Pancreas (tissue), 10 donors: ENCODE measurements around the gene C19orf53. TPM values are rescaled to one million over a fixed set of nuclear protein-coding genes. Genes with fewer than 3 reads are reported as not detected.

Experiments
- ATAC-seq, 4 donors: fragments of 200-7000 bp; cut with Tn5 transposase; one replicate each; pipeline versions ENCODE4 v1.8.0 to v1.9.1; 2020; ENCODE audit warnings: mild to moderate bottlenecking in 4 of 4, moderate library complexity in 4 of 4
- DNase-seq, 6 donors: peaks; one replicate each; pipeline ENCODE4 v3.0.0-alpha.2; 2020
- FAIRE-seq: peaks from 2 replicates; lab custom pipeline; 2012; peaks lifted over from hg19 to GRCh38; lab: Jason Lieb, UNC
- H3K27ac ChIP-seq, 4 donors: fragments of 200-600 bp; sonication (generic); 1 replicate in 3 of 4; 2 replicates in 1 of 4; pipeline versions ENCODE4 v1.5.0 to v1.8.0; 2020
- H3K27me3 ChIP-seq, 4 donors: fragments of 200-600 bp; one replicate each; pipeline ENCODE4 v1.8.0; 2021
- H3K36me3 ChIP-seq, 3 donors: fragments of 200-600 bp; sonication (generic) in 1 of 3; one replicate each; pipeline versions ENCODE4 v1.5.0 to v1.8.0; 2020 to 2021
- H3K4me1 ChIP-seq, 3 donors: fragments of 200-600 bp; one replicate each; pipeline ENCODE4 v1.8.0; 2021
- H3K4me3 ChIP-seq, 4 donors: fragments of 200-600 bp; sonication (generic) in 2 of 4; one replicate each; pipeline versions ENCODE4 v1.5.0 to v1.8.0; 2020 to 2021
- H3K9me3 ChIP-seq, 4 donors: fragments of 200-600 bp; one replicate each; pipeline ENCODE4 v1.8.0; 2021
- WGBS, 2 donors: extraction: QIAGEN DNeasy Blood & Tissue Kit; methylation state at CpG; one replicate each; pipeline ENCODE4 v1.1.7; 2013; 5-methylcytosine and 5-hydroxymethylcytosine counted together
- intact Hi-C, 3 donors: fragments of 100-400 bp; cut with DNase I; formaldehyde crosslinking; loops; one replicate each; pipeline versions ENCODE4 v1.11.1 to v1.14.2; 2022
- polyA plus RNA-seq, 2 donors: library from polyadenylated mRNA; stranded (reverse); fragments of 200-250 nt; gene quantifications; one replicate each; pipeline ENCODE4 v1.2.3, GENCODE V29; 2013
- total RNA-seq, 6 donors: library from RNA; stranded (reverse); fragmentation: NEBNext Ultra II Directional in 4 of 6; extraction: Animal tissue kit (Norgen Biotek cat#: 25700) in 4 of 6; gene quantifications; one replicate each; pipeline versions ENCODE4 v1.2.1 to v1.2.4, GENCODE V29; 2021 to 2023
- TF ChIP-seq, protein P1 (sequence below), 4 donors: fragments of 200-600 bp; sonication (generic) in 3 of 4; IDR thresholded peaks; one replicate each; pipeline versions ENCODE4 v1.5.0 to v1.8.0; 2021; ENCODE audit warnings: antibody characterized with exemption in 4 of 4
- donor health status: healthy with polysubstance abuse.
- donor health status: DM: no; HTN: no; CAD: no; lungs with moderate emphysema.
- donor health status: DM: no; HTN: no; CAD: no.
- donor health status: control.
- donor health status: control.
- donor health status: Bipolar disorder and iron deficiency.
- donor health status: DM: yes; HTN: yes; CAD: no.
- donor health status: DM: no; HTN: no; CAD: no.
- donor health status: DM: no; HTN: no; CAD: no.
- donor health status: DM: yes; HTN: yes; CAD: no.

C19orf53 gene
- total and polyA plus RNA-seq, 8 donors: 18.9 to 99.0 (median 32.1) TPM

DNA sequence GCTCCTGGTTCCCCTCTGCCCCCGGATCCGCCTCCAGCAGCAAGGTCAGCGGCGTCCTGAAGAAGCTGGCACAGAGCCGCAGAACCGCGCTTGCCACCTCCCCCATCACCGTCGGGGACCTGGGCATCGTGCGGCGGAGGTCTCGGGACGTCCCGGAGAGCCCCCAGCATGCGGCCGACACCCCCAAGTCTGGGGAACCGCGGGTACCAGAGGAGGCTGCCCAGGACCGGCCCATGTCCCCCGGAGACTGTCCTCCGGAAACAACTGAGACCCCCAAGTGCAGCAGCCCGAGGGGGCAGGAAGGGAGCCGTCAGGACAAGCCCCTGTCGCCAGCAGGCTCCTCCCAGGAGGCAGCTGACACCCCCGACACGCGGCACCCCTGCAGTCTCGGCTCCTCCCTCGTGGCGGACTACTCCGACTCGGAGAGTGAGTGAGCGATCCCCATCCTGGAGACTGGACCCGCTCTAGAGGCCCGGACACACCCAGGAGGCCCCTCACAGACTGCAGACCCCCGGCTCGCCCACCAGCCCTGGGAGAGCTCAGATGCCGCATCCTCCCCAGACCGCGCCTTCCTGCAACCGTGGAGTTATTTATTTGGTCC lies 11.5 kb upstream of the C19orf53 start:
- Histone ChIP-seq H3K27ac (no peak overlapping the region), H3K4me3 (no peak overlapping the region), H3K9me3 (no peaks in the 10 kb centered on the region), H3K4me1 (peaks cover 0 to 5% (median 0%) of the 10 kb centered on the region in 3 donors), H3K27me3 (no peaks in the 10 kb centered on the region), H3K36me3 (peaks cover 0 to 20% (median 0%) of the 10 kb centered on the region in 3 donors)
- WGBS, 2 donors: 88 to 90% methylated on average over 42 of the region's 42 CpGs
- intact Hi-C loops: no loop called here
- DNase-seq: peak in 2 of 6 donors; percentile 53 to 81
- TF ChIP-seq, protein P1, sequence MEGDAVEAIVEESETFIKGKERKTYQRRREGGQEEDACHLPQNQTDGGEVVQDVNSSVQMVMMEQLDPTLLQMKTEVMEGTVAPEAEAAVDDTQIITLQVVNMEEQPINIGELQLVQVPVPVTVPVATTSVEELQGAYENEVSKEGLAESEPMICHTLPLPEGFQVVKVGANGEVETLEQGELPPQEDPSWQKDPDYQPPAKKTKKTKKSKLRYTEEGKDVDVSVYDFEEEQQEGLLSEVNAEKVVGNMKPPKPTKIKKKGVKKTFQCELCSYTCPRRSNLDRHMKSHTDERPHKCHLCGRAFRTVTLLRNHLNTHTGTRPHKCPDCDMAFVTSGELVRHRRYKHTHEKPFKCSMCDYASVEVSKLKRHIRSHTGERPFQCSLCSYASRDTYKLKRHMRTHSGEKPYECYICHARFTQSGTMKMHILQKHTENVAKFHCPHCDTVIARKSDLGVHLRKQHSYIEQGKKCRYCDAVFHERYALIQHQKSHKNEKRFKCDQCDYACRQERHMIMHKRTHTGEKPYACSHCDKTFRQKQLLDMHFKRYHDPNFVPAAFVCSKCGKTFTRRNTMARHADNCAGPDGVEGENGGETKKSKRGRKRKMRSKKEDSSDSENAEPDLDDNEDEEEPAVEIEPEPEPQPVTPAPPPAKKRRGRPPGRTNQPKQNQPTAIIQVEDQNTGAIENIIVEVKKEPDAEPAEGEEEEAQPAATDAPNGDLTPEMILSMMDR (IDR thresholded peaks at IDR 0.05): no peak
- no peak for FAIRE-seq
- no peak for ATAC-seq

DNA sequence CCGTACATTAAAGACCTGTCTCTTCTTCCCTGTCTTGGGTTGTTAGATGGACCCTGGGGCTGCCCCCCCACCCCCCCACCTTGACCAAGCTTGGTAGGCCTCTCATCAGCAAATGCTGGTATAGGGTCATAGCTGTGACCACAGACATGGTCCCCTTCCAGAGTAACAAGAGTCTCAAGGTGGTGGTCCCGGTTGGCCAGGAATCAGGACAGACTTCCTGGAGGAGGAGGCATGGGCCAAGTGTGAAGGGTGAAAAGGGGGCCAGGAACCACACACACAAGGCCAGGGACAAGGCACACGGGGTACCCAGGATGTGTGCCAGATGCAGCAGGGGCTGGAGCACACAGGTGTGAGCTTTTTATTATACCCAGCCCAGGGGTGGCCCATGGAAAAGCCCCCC lies 11.0 kb upstream of the C19orf53 start:
- Histone ChIP-seq H3K27me3 (no peaks in the 10 kb centered on the region), H3K4me1 (peaks cover 0 to 5% (median 0%) of the 10 kb centered on the region in 3 donors), H3K27ac (no peak overlapping the region), H3K36me3 (peaks cover 0 to 19% (median 0%) of the 10 kb centered on the region in 3 donors), H3K4me3 (no peak overlapping the region), H3K9me3 (no peaks in the 10 kb centered on the region)
- 96% methylated on average over 3 of the region's 3 CpGs for WGBS, 2 donors
- TF ChIP-seq, protein P1 (IDR thresholded peaks at IDR 0.05): no peak
- intact Hi-C loops: no loop called here
- no peak for FAIRE-seq
- no peak for ATAC-seq
- DNase-seq: no peak

DNA sequence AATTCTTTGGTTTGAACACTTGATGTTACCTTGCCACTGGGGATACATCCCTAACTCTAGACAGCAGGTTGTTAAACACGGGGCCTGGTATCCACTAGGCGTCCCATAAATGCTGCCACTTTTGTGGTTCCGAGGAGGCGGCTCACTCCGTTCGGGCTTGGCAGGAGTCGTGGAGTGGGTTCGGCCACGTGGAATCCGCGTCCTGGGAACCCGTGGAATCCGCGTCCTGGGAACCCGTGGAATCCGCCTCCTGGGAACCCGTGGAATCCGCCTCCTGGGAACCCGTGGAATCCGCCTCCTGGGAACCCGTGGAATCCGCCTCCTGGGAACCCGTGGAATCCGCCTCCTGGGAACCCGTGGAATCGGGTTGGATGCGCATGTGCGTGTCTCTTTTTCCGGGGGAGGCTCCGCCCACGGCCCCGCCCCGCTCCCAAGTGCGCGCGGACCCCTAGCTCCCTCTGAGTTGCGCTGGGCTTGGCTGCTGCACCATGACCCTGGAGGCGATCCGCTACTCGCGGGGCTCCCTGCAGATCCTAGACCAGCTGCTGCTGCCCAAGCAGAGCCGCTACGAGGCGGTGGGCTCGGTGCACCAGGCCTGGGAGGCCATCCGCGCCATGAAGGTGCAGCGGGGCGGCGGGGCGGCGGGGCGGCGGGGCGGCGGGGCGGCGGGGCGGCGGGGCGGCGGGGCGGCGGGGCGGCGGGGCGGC lies 10.0 kb upstream of the C19orf53 start, which contains the start of gene MRI1:
Gene MRI1, plus strand, starts transcription at position 422 of the 707 bp plus-strand sequence. Its CDS starts 67 bp downstream, at position 489.
- TF ChIP-seq, protein P1 (IDR thresholded peaks at IDR 0.05): no peak
- Histone ChIP-seq H3K4me1 (peaks cover 0 to 5% (median 0%) of the 10 kb centered on the region in 3 donors), H3K4me3 (peak within 1 kb of the TSS; percentile 53 to 78 (median 68)), H3K36me3 (peaks cover 0 to 22% (median 0%) of the 10 kb centered on the region in 3 donors), H3K27ac (peak within 1 kb of the TSS; percentile 10 to 52 (median 30)), H3K27me3 (no peaks in the 10 kb centered on the region), H3K9me3 (no peaks in the 10 kb centered on the region)
- DNase-seq (peak; percentile 75 to 91 (median 85)), ATAC-seq (peak; percentile 87 to 95 (median 91)), FAIRE-seq (no peak)
- 1 to 16% methylated on average over 49 to 63 of the region's 67 CpGs for WGBS, 2 donors
- intact Hi-C loops: no loop called here

DNA sequence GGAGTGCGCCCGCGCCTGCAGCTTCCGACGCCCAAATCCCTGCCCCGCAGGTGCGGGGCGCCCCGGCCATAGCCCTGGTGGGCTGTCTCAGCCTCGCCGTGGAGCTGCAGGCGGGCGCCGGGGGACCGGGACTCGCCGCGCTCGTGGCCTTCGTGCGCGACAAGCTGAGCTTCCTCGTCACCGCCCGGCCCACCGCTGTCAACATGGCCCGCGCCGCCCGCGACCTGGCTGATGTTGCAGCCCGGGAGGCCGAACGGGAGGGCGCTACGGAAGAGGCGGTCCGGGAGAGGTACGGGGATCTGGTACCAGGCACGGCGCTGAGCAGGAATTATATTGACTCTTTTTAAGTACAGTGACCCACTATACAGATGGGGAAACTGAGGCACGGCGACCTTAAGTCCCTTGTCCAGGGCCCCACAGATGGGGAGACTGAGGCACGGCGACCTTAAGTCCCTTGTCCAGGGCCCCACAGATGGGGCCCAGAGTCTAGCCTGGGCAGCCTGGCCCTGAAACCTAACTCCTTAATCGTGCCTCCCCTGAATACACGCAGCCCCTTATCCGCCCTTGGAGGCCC lies 9.3 kb upstream of the C19orf53 start:
- H3K9me3 ChIP-seq: no peaks in the 10 kb centered on the region
- ATAC-seq (peak; percentile 8 to 60 (median 37)), FAIRE-seq (no peak), DNase-seq (peak in 5 of 6 donors; percentile 33 to 85 (median 58))
- peak overlapping the region; percentile 6 to 52 (median 10) for H3K27ac ChIP-seq
- peaks cover 0 to 5% (median 0%) of the 10 kb centered on the region in 3 donors for H3K4me1 ChIP-seq
- H3K4me3 ChIP-seq: peak overlapping the region; percentile 53 to 78 (median 68)
- H3K36me3 ChIP-seq: peaks cover 0 to 26% (median 0%) of the 10 kb centered on the region in 3 donors
- TF ChIP-seq, protein P1 (IDR thresholded peaks at IDR 0.05): no peak
- intact Hi-C loops: no loop called here
- 1 to 2% methylated on average over 35 to 48 of the region's 48 CpGs for WGBS, 2 donors
- no peaks in the 10 kb centered on the region for H3K27me3 ChIP-seq
